MM.1S (cell line): ENCODE data around the gene ZNF599.

Experiments used
- DNase-seq: peaks from one replicate; pipeline ENCODE4 v3.0.0-alpha.2; 2015
- H2AFZ ChIP-seq: fragments of 300-600 bp; sonication (generic); 2 replicates; pipeline ENCODE4 v1.6.0; 2016; ENCODE audit warnings: antibody characterized with exemption, low read length
- H3F3A ChIP-seq: fragments of 300-600 bp; sonication (generic); 2 replicates; pipeline ENCODE4 v1.6.1; 2016; ENCODE audit warnings: mild to moderate bottlenecking, antibody characterized with exemption, low read length, moderate library complexity, mixed read lengths; ENCODE audit not compliant: insufficient read depth
- H3K27ac ChIP-seq: fragments of 300-600 bp; sonication (generic); 2 replicates; pipeline ENCODE4 v1.5.1; 2016; ENCODE audit warnings: mild to moderate bottlenecking, low read length
- H3K27me3 ChIP-seq: fragments of 300-600 bp; sonication (generic); replicated peaks from 2 replicates; pipeline ENCODE4 v1.6.0; 2016; ENCODE audit warnings: low read length; ENCODE audit not compliant: insufficient read depth
- H3K36me3 ChIP-seq: fragments of 300-600 bp; sonication (generic); replicated peaks from 2 replicates; pipeline ENCODE4 v1.6.1; 2016; ENCODE audit warnings: mild to moderate bottlenecking, low read length, mixed read lengths; ENCODE audit not compliant: insufficient read depth
- H3K4me1 ChIP-seq: fragments of 300-600 bp; sonication (generic); 2 replicates; pipeline ENCODE4 v1.6.1; 2016; ENCODE audit warnings: low read length, mixed read lengths
- H3K4me2 ChIP-seq: fragments of 300-600 bp; sonication (generic); 2 replicates; pipeline ENCODE4 v1.6.0; 2016; ENCODE audit warnings: low read depth, low read length
- H3K4me3 ChIP-seq: fragments of 300-600 bp; sonication (generic); 2 replicates; pipeline ENCODE4 v1.5.1; 2016; ENCODE audit warnings: low read length, mixed read lengths
- H3K79me2 ChIP-seq: fragments of 300-600 bp; sonication (generic); 2 replicates; pipeline ENCODE4 v1.6.1; 2016; ENCODE audit warnings: mixed run types, low read length, mixed read lengths
- H3K9ac ChIP-seq: fragments of 300-600 bp; sonication (generic); 2 replicates; pipeline ENCODE4 v1.6.1; 2016; ENCODE audit warnings: low read length, mixed read lengths
- H3K9me2 ChIP-seq: fragments of 300-600 bp; sonication (generic); replicated peaks from 2 replicates; pipeline ENCODE4 v1.6.1; 2016; ENCODE audit warnings: mild to moderate bottlenecking, low read length, mixed read lengths; ENCODE audit not compliant: insufficient read depth
- H3K9me3 ChIP-seq: fragments of 300-600 bp; sonication (generic); replicated peaks from 2 replicates; pipeline ENCODE4 v1.6.1; 2016; ENCODE audit warnings: mild to moderate bottlenecking, low read length, mixed read lengths; ENCODE audit not compliant: insufficient read depth
- H4K20me1 ChIP-seq: fragments of 300-600 bp; sonication (generic); 2 replicates; pipeline ENCODE4 v1.6.1; 2016; ENCODE audit warnings: mild to moderate bottlenecking, low read length, moderate library complexity, mixed read lengths; ENCODE audit not compliant: insufficient read depth
- CTCF ChIP-seq: fragments of 300-600 bp; sonication (generic); IDR thresholded peaks from 2 replicates; pipeline ENCODE4 v1.5.1; 2016; ENCODE audit warnings: antibody characterized with exemption, low read length, mixed read lengths
- EZH2 ChIP-seq: fragments of 300-600 bp; sonication (generic); optimal IDR thresholded peaks from 2 replicates; pipeline ENCODE3; 2017; ENCODE audit warnings: low read depth, mild to moderate bottlenecking, antibody characterized with exemption, low read length, mixed read lengths
- EZH2phosphoT487 ChIP-seq: fragments of 300-600 bp; sonication (generic); IDR thresholded peaks from 2 replicates; pipeline ENCODE4 v1.6.1; 2018; ENCODE audit warnings: antibody characterized with exemption, low read length

ZNF599 gene

DNA sequence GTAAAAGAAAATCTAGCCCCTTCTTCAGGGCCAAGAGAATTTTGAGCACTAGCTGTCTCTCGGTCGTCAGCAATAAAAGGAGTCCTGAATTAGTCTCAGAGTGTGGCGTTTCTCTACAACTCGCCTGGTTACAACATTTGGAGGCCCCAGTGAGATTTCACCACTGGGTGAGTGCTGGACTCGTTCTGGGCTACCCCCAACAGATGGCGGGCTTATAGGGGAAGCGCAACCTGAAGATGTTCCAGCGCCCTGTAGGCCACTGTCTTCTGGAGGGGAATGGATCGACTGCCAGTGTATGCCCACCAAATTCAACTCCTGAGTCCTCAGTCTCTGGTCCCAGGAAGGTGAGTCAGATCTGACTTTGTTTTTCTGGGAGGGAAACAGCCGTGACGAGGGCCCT is 50.7 kb downstream of the ZNF599 start:
- no peaks in the 10 kb centered on the region for H3F3A ChIP-seq
- no peak overlapping the region for H3K27ac ChIP-seq
- no peak overlapping the region for H2AFZ ChIP-seq
- no peak overlapping the region for H3K9ac ChIP-seq
- no peaks in the 10 kb centered on the region for H3K9me3 ChIP-seq
- no peak overlapping the region for H3K4me3 ChIP-seq
- peaks cover 16% of the 10 kb centered on the region for H3K27me3 ChIP-seq
- H4K20me1 ChIP-seq: no peaks in the 10 kb centered on the region
- H3K9me2 ChIP-seq: no peaks in the 10 kb centered on the region
- no peaks in the 10 kb centered on the region for H3K79me2 ChIP-seq
- no peak for TF ChIP-seq EZH2
- TF ChIP-seq EZH2phosphoT487: no peak
- no peak for TF ChIP-seq CTCF
- no peak for DNase-seq
- no peak overlapping the region for H3K4me2 ChIP-seq
- 0 out of 2 replicates have a peak, but pooled peaks cover 4% of the 10 kb centered on the region for H3K4me1 ChIP-seq
- H3K36me3 ChIP-seq: no peaks in the 10 kb centered on the region

DNA sequence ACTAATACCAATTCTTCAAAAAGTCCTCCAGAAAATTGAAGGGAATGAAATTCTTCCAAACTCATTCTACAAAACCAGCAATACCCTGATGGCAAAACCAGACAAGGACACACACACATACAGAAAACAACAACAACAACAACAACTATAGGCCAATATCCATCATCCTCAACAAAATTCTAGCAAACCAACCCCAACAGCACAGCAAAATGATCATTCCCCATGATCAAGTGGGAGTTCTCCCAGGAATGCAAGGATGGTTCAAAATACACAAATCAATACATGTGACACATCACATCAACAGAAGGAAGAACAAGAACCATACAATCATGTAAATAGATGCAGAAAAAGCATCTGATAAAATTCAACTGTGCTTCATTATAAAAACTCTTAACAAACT is 57.7 kb downstream of the ZNF599 start:
- Histone ChIP-seq H3K4me2 (no peak overlapping the region), H3K9ac (no peak overlapping the region), H3K27ac (no peak overlapping the region), H3K4me3 (no peak overlapping the region), H3K4me1 (0 out of 2 replicates have a peak, but pooled peaks cover 4% of the 10 kb centered on the region), H3K36me3 (no peaks in the 10 kb centered on the region), H3F3A (no peaks in the 10 kb centered on the region), H3K9me2 (no peaks in the 10 kb centered on the region), H4K20me1 (no peaks in the 10 kb centered on the region), H3K27me3 (no peaks in the 10 kb centered on the region), H2AFZ (no peak overlapping the region), H3K9me3 (no peaks in the 10 kb centered on the region), H3K79me2 (no peaks in the 10 kb centered on the region)
- DNase-seq: no peak
- TF ChIP-seq CTCF (no peak), EZH2phosphoT487 (no peak), EZH2 (no peak)

GRCh38 chr19:34713262-34713637 is 59.8 kb downstream of the ZNF599 start:
- Histone ChIP-seq H3F3A (no peaks in the 10 kb centered on the region), H3K4me2 (no peak overlapping the region), H3K4me3 (no peak overlapping the region), H3K9me3 (no peaks in the 10 kb centered on the region), H2AFZ (no peak overlapping the region), H3K79me2 (no peaks in the 10 kb centered on the region), H3K27me3 (no peaks in the 10 kb centered on the region), H3K27ac (no peak overlapping the region), H3K9ac (no peak overlapping the region), H3K36me3 (no peaks in the 10 kb centered on the region), H3K4me1 (no peaks in the 10 kb centered on the region), H3K9me2 (no peaks in the 10 kb centered on the region), H4K20me1 (no peaks in the 10 kb centered on the region)
- TF ChIP-seq EZH2 (no peak), EZH2phosphoT487 (no peak), CTCF (no peak)
- no peak for DNase-seq
